SH-SY5Y (cell line): ENCODE results near the gene PRR33.

Experiments used
- GATA2 ChIP-seq: IDR thresholded peaks from 2 replicates; pipeline ENCODE4 v1.6.1; 2011; ENCODE audit warnings: mild to moderate bottlenecking, low read depth, low read length
- GATA3 ChIP-seq: IDR thresholded peaks from 2 replicates; pipeline ENCODE4 v1.6.1; 2011; ENCODE audit warnings: low read depth, mild to moderate bottlenecking, low read length, moderate library complexity

- TF ChIP-seq GATA2 (no peak), GATA3 (no peak)
These were observed 8.1 kb downstream of the PRR33 start for GRCh38 chr11:1883346-1884302.
